ENCODE data around the gene KIAA1958.

GRCh38 chr9:112618385-112619009, 131.9 kb downstream of the KIAA1958 start:
- TF ChIP-seq POLR2A (IDR thresholded peaks at IDR 0.05) (no peak), CTCF (IDR thresholded peaks at IDR 0.05) (no peak)

All from lower leg skin (tissue), 3 donors.